Tibial nerve (tissue), 4 donors: ENCODE results near the gene RIPPLY2. TPM values are rescaled to one million over a fixed set of nuclear protein-coding genes. Genes with fewer than 3 reads are reported as not detected.

Experiments used
- DNase-seq, 2 donors: peaks; one replicate each; pipeline ENCODE4 v3.0.0-alpha.2; 2019; ENCODE audit warnings: low spot score in 2 of 2
- H3K27ac ChIP-seq, 4 donors: fragments of 200-600 bp; sonication (generic) in 3 of 4; one replicate each; pipeline ENCODE4 v1.5.1; 2017 to 2019; ENCODE audit warnings: mild to moderate bottlenecking in 1 of 4
- H3K27me3 ChIP-seq, 2 donors: fragments of 200-600 bp; sonication (generic) in 1 of 2; one replicate each; pipeline versions ENCODE4 v1.5.1 to v1.6.0; 2017 to 2019
- H3K36me3 ChIP-seq, 3 donors: fragments of 200-600 bp; sonication (generic); one replicate each; pipeline ENCODE4 v1.5.1; 2018 to 2019
- H3K4me1 ChIP-seq, 4 donors: fragments of 200-600 bp; sonication (generic) in 3 of 4; one replicate each; pipeline ENCODE4 v1.5.1; 2017 to 2019
- H3K4me3 ChIP-seq, 4 donors: fragments of 200-600 bp; sonication (generic) in 3 of 4; one replicate each; pipeline ENCODE4 v1.5.1; 2017 to 2019; ENCODE audit warnings: mild to moderate bottlenecking in 1 of 4, moderate library complexity in 1 of 4
- H3K9me3 ChIP-seq, 4 donors: fragments of 200-600 bp; sonication (generic) in 3 of 4; one replicate each; pipeline ENCODE4 v1.5.1; 2017 to 2019
- EP300 ChIP-seq, 2 donors: sonication (generic); formaldehyde crosslinking; IDR thresholded peaks; one replicate each; pipeline ENCODE4 v1.6.1; 2017; ENCODE audit warnings: antibody characterized with exemption in 2 of 2, mild to moderate bottlenecking in 1 of 2
- POLR2A ChIP-seq, 2 donors: fragments of 450-650 bp; IDR thresholded peaks; one replicate each; pipeline ENCODE4 v1.6.1; 2017; ENCODE audit warnings: antibody characterized with exemption in 2 of 2, mild to moderate bottlenecking in 2 of 2, moderate library complexity in 2 of 2
- WGBS, 2 donors: methylation state at CpG; one replicate each; pipeline ENCODE4 v1.1.5; 2018; 5-methylcytosine and 5-hydroxymethylcytosine counted together
- total RNA-seq, 4 donors: library from RNA; depleted of rRNA; stranded (reverse); fragments of >200 nt; gene quantifications; one replicate each; pipeline ENCODE4 v1.1.0, GENCODE V29; 2016
- TF ChIP-seq, protein P1 (sequence below), 5 experiments: fragments of 200-600 bp in 3 of 5; fragments of 450-650 bp in 2 of 5; sonication (generic) in 3 of 5; IDR thresholded peaks; one replicate each; pipeline ENCODE4 v1.5.1; 2016 to 2019; ENCODE audit warnings: antibody characterized with exemption in 5 of 5, mild to moderate bottlenecking in 3 of 5, moderate library complexity in 2 of 5

RIPPLY2 gene
- total RNA-seq, 4 donors from 2014 or later = 0.21 to 16.7 TPM; not detected in 2

GRCh38 chr6:83901624-83902023, 48.5 kb downstream of the RIPPLY2 start:
- H3K9me3 ChIP-seq = peaks cover 0 to 50% (median 4%) of the 10 kb centered on the region in 4 donors
- no peak overlapping the region for H3K27ac ChIP-seq
- 95 to 96% methylated on average over 1 of the region's 1 CpG for WGBS, 2 donors
- peaks cover 0 to 13% (median 0%) of the 10 kb centered on the region in 3 donors for H3K36me3 ChIP-seq
- TF ChIP-seq POLR2A (IDR thresholded peaks at IDR 0.05) (no peak), EP300 (IDR thresholded peaks at IDR 0.05) (no peak)
- TF ChIP-seq, protein P1, sequence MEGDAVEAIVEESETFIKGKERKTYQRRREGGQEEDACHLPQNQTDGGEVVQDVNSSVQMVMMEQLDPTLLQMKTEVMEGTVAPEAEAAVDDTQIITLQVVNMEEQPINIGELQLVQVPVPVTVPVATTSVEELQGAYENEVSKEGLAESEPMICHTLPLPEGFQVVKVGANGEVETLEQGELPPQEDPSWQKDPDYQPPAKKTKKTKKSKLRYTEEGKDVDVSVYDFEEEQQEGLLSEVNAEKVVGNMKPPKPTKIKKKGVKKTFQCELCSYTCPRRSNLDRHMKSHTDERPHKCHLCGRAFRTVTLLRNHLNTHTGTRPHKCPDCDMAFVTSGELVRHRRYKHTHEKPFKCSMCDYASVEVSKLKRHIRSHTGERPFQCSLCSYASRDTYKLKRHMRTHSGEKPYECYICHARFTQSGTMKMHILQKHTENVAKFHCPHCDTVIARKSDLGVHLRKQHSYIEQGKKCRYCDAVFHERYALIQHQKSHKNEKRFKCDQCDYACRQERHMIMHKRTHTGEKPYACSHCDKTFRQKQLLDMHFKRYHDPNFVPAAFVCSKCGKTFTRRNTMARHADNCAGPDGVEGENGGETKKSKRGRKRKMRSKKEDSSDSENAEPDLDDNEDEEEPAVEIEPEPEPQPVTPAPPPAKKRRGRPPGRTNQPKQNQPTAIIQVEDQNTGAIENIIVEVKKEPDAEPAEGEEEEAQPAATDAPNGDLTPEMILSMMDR (IDR thresholded peaks at IDR 0.05) = no peak
- H3K4me3 ChIP-seq = no peak overlapping the region
- no peak for DNase-seq
- no peaks in the 10 kb centered on the region for H3K27me3 ChIP-seq
- peaks cover 0 to 7% (median 0%) of the 10 kb centered on the region in 4 donors for H3K4me1 ChIP-seq

- no peak overlapping the region for H3K27ac ChIP-seq
- 89 to 90% methylated on average over 4 of the region's 4 CpGs for WGBS, 2 donors
- H3K4me3 ChIP-seq = no peak overlapping the region
- DNase-seq = no peak
- H3K36me3 ChIP-seq = peaks cover 0 to 6% (median 0%) of the 10 kb centered on the region in 3 donors
- TF ChIP-seq, protein P1 (IDR thresholded peaks at IDR 0.05) = no peak
- TF ChIP-seq EP300 (IDR thresholded peaks at IDR 0.05) (no peak), POLR2A (IDR thresholded peaks at IDR 0.05) (no peak)
- H3K27me3 ChIP-seq = no peaks in the 10 kb centered on the region
- H3K4me1 ChIP-seq = peaks cover 0 to 7% (median 0%) of the 10 kb centered on the region in 4 donors
- peaks cover 0 to 43% (median 4%) of the 10 kb centered on the region in 4 donors for H3K9me3 ChIP-seq
These were observed 51.2 kb downstream of the RIPPLY2 start for GRCh38 chr6:83904395-83904794.

DNA sequence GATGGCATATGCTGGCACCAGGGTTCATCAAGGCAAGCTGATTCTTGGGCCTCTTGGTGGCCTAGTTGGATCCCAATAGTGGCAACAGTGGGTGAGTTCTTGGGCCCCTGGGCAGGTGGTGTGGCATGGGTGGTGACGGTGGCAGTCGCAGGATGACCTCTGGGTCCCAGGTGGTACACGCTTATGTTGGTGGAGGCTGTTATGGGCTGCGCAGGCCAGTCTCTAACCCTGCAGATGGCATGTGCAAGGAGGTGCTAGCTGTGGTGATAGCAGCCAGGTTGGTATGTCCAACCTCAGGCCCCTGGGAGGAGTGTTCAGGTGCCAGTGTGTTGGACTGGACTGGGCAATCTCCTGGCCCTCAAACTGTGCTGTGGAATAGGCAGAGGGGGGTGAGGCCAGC, 52.5 kb downstream of the RIPPLY2 start:
- Histone ChIP-seq H3K4me1 (peaks cover 0 to 7% (median 0%) of the 10 kb centered on the region in 4 donors), H3K9me3 (peaks cover 0 to 43% (median 4%) of the 10 kb centered on the region in 4 donors), H3K27me3 (no peaks in the 10 kb centered on the region), H3K36me3 (peaks cover 0 to 6% (median 0%) of the 10 kb centered on the region in 3 donors), H3K27ac (no peak overlapping the region), H3K4me3 (no peak overlapping the region)
- no peak for DNase-seq
- WGBS, 2 donors = 89 to 96% methylated on average over 3 to 4 of the region's 4 CpGs
- no peak for TF ChIP-seq POLR2A (IDR thresholded peaks at IDR 0.05)
- no peak for TF ChIP-seq EP300 (IDR thresholded peaks at IDR 0.05)
- TF ChIP-seq, protein P1 (IDR thresholded peaks at IDR 0.05) = no peak

Other genes with a start within 250 kb of the RIPPLY2 start
- 1 to 10 TPM in 1 of 4 donors, under 1 TPM in 2, not detected in 1; 0.42 to 4.3 (median 0.90) TPM for gene SNAP91, start 144.3 kb upstream of the RIPPLY2 start, total RNA-seq
- gene CYB5R4, start 6.3 kb downstream of the RIPPLY2 start, total RNA-seq = 10 to 100 TPM in 2 of 4 donors, 1 to 10 TPM in 2; 4.2 to 13.1 (median 8.3) TPM
- gene MRAP2, start 180.4 kb downstream of the RIPPLY2 start, total RNA-seq = 1 to 10 TPM; 2.2 to 7.6 (median 4.4) TPM